HG03571 (cell line): Measurements from ENCODE around the gene ERI3.

Experiments used
- ATAC-seq: cut with Tn5 transposase; IDR thresholded peaks from one replicate; pipeline ENCODE4 v1.9.1; 2021; ENCODE audit not compliant: unreplicated experiment

Gene ERI3

DNA sequence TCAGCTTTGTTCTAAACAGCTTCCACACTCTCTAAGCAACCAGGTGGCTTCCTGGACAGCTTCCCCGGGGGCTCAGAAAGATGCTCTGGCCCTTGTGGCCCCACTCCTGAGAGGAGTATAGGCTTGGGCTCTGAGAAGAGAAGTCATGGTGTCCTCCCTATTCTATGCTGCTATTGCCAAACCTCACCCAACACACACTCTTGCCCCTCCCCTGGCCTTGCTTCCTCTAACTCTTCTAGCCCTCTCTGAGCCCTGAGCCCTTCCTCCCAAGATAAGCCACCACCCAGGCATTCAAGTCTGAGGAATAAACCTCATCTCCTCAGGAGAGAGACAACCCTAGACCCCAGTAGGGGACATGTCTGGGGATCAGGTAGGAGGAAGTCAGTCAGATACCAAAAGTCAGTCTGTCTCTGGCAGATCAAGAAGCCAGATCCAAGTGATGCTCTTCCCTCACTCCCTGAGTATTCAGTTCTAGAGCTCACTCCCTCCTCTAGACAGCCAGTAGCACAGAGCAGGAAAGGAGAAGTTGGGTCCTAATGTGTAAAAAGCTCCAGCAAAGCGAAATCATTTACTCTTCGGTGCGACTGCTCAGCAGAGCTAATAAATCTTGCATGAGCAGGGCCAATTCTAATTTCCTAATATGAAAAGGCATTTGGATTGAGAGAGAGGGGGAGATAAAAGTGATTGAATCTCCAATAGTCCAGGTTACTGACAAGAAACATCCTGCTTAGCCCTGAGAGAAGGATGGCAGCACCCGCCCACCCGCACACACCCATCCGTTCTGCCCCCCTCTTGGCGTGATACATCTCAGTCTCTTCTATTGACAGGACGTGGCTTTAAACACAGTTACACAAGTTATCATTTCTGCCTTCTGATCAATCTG is 91.2 kb downstream of the ERI3 start:
- ATAC-seq: no peak

DNA sequence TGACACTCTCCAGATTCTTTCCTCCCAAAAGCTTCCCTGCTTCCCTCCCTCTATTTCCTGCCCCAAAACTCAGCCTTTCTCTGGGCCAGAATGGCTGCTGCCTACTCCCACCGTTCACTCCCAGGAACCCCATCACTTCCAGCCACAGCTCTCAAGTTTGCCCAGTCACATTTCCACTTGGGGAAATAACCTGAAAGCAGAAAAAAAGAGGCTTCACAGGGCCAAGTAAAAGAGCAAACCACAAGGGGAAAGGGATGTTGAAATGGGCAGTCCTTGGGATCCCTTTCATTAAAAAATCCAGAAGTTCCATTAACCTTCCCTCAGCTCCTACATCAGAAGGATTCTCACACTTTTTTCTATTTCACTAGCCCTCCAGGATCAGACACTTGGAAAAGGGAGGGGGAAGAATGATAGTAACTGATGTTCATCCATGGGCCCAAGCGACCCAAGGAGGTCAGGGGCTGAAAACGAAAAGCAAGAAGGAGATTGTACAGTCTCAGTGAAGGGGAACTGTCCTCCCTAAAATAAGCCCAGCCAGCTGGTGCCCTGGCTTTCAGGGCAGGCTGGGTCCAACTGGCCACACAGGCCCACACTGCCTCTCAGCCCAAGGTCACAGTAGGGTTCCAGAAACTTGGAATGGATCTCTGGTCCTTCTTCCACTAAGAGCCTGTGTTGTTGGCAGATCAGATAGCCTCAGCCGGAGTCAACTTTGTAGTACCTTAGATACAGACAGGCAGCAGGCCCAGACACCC is 92.1 kb downstream of the ERI3 start:
- ATAC-seq: no peak

DNA sequence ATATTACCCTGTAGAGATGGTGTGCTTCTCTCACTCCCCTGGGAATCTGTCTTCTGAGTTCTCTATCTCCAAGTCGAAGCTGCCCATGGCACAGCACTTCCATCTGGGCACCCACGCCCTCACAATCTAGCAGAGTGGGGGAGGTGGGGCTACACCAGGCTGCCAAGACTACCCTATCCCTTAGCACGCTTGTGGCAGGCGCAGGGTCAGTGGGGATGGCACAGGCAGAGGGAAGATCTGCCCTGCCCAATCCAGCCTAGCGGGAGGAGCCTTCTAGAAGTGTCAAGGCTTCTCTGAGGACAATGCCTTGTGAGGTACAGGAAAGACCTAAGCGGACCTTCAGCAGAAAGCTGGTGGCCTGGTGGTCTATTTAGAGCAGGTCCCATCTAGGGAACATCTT is 92.6 kb downstream of the ERI3 start:
- no peak for ATAC-seq

DNA sequence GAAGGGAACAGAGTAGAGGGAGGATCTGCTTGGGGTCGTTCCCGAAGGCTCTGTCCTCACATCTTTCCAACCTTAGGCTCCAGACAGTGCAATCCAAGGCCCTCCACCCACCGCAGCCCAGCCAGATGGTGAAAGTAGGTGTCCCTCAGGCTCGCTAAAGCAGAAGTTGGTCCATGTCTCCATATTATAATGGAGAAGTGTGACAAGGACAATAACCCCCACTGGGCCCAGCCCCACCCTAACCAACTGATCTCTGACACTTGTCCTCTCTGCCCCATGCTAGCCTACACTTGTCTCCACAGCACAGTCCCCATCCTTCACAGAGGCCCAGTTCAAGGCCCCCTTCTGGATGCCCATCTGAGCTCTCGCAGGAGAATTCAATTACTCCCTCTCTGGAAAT is 93.1 kb downstream of the ERI3 start:
- no peak for ATAC-seq

DNA sequence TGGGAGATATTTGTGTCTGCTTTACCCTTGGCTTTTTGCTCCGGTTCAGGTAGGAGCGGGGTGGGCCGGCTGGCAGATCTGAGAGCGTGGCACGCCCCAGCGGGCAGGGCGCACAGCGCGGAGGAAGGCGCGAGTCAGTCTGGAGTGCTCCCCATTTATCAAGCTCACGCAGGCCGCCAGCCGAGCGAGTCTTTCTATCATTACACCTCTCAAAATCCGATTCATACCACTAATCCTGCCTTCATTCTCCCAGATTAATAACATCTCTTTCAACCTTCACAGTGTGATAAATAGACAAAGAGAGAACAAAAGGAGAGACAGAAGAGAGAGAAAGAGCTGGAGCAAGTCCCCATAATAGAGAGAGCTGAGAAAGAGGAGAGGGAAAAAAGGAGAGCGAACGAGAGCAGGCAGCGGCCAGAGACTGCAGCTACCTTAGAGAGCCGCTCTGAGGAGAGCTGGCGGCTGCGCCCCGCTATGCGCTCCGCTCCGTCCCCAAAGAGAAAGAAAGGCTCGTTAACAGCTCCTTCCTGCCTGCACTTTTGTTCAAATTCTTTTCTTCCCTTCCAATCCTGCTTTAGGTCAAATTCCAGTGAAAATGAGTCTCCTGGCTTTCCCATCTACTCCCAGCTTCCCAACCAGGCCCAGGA is 93.8 kb downstream of the ERI3 start:
- ATAC-seq: no peak

DNA sequence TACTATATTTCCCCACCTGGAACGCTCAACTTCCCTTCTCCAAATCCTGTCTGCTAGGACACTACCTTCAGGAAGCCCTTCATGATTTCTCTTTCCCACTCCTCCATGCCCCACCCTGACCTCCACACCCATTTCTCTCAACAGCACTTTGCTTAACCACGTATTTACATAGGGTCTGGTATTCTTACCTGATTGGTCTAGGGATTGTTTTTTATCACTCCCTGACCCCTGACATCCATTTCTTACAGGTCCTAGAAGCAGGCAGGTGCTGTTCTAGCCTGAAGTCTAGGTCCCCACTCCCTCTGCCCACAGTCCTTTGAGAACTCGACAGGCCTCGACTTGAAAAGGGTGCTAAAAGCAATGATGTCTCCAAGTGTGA is 94.3 kb downstream of the ERI3 start:
- ATAC-seq: no peak

DNA sequence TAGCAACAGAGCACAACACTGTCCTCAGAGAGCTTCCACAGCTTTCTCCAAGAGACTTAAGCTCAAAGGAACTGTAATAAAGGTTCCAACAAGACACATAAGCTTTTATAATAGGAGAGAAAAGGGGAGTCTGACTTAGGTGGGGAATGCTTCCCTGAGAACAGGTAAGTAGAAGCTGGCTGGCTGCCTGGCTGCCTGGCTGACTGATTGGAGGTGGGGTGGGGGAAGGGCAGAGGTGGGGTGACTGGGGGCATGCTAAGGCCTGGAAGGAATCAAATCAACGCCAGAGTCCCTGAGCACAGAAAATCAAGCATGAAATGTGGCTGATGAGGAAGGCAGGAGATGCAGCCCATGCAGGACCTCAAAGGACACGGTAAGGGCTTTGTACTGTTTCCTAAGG is 96.0 kb downstream of the ERI3 start:
- no peak for ATAC-seq

DNA sequence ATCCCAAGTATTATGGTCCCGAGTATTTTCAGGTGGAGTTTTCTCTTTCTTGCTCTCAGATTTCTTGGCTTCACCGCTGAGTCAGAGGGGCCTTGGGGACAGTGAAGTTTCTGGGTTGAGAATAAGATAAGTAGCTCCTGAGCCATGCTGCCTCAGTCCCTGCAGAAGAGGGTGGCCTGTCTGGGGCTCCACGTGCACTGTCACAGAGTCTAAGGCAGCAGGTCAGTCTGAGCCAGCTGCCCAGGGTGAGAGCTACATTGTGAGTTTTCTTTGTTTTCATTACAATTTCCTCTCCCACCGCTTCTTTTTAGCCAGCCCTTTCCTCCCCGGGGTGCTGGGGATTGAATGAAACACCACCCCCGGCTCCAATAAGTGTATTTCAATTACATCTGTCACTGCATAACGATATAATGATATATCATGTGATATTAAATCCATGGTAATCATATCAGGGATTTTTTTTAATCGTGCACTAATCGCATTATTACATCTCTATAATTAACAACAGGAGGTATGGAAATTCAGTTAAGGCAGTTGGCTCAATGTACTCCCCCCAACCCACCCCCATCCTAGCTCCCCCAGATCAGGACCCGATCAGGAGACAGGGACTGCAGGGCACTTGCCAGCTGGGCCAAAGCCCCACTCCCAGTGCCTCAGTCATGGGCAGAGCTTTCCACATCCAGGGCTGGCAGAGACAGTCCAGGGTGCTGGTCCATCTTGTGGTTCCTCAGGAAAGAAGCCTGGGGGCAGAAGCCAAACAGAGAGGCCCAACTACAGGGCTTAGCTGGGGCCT is 98.1 kb downstream of the ERI3 start:
- no peak for ATAC-seq

DNA sequence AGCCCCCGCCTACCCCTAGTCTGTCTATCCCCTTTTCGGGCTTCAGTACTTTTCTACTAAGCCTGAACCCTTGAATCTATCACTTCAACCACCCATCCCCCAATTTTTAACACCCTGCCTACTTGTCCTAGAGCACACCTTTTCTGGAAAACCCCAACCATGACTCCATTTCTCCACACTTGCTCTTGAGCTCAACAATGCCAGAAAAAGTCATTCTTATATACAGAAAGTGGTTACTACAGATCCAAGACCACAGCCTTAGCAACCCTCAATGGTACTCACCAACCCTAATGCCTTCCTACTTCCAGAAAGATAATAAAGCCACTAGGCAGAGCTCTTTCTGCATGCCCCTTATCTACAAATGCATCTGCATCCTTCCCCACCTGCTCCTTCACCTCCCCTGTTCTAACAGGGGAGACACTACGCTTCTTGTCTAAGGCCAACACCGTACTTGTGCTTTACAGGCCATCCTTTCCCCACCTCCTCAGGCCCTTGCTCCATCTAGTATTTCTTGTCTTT is 100.6 kb downstream of the ERI3 start:
- ATAC-seq: no peak

DNA sequence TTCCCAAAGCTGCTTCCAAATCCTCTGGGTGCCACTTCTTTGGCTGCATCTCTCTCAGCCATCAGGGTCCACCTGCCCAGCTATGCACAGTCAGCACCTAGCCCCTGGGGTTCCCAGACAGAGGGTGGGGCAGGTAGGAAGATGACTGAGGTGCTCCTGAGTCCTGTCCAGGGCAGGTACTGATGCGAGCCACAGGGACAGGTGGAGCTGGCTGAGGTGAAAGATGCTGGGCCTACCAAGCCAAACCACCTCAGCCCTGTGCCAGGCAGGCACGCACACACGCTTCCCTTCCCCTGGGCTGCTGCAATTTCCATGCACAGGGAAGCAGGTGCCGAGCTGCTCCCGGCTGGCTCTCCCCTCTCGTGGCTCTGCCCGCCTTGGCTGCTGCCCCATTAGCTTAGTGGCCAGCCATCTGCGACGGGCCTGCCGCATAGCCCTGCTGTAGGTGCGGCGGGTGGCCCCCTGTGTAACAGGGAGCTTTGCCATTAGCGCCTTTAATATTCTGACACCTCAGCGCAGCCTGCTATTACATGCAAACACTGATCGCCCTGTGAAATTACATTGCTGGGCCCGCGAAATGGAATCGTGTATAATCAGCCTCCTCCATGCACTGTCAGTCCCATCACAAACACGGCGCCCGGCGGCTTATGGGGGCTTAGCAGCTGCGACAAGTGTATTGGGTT is 102.9 kb downstream of the ERI3 start:
- no peak for ATAC-seq

DNA sequence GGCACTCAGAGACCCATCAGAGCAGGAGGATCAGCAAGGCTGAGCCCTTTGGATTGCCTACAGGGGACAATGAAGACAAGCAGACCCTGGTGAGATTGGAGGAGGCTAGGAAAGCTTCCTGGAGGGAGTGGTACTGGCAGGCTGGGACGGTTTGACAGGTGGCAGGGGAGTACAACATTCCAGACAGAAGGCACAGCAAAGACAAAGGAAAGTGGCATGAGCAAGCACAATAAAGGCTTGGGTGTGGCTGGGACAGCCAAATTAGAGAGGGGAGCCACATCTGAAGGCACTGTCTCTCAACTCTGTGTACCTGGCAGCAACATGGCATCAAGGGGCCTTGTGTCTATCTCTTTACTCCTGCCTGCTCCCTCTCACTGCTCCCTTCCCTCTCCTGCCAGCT is 103.6 kb downstream of the ERI3 start:
- ATAC-seq: no peak

DNA sequence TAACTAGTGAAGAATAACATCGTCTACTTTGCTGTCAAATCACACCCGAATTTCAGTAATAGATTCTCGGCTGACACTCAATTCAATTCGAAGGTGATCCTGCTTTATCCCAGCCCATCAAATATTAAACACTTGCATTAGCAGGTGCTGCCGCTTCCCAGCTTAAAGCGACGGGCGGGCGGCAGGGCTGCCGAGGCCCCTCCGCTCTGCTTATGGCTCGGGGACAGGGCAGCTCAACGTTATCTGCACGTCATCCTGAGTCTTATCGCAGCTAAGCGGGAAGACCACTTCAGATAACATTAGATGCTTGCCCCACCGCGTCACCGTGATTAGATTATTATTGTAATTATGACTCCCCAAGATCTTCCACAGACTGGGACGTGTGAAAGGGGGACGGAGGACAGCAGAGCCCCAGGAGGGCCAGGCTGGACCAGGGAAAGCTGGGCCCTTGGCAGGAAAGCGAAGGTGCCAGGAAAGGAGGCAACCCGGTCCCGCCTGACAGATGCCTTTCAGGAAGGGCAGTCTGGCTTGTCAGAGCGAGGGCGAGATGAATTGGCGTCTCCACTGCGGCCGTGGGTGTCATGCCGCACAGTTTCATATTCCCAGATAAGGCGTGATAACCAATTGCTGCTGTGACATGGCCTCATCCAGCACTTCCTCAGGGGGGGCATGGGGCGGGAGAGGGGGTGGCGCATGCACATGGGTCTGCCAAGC is 104.8 kb downstream of the ERI3 start:
- ATAC-seq: no peak

DNA sequence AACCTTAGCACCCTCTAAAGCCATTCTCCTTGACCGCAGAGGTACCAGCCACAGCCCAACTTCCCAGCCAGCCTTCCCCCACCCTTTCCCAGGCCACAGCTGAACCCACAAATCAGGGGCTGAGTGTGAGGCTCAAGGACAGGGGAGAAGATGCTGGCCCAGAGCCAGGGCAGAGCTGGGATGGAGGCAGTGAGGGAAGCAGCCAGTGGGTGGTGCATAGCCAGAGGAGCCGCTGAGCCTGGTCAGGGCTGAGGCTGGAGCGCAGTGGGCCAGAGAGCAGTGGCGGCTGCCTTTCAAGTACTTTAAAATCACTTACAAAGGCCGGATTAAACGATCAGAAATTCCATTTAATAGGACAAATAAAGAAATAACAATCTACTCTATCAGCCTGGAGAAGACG is 105.5 kb downstream of the ERI3 start:
- no peak for ATAC-seq

DNA sequence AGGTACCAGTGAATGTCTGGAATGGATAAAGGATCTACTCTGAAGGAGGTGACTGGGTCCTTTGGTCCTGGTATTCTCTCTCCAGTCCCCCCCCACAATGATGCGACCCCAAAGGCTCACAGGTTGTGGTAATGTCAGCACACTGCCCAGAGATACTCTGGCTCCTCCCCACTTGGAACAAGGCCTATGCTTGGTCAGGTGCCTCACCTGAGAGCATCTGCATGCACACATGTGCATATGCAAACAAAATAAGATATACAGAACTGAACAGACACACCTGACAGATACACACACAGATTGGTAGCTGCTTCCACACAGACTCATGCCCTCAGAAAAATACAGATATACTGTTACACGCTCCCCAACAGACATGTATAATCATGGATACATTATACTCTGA is 108.3 kb downstream of the ERI3 start:
- ATAC-seq: no peak

DNA sequence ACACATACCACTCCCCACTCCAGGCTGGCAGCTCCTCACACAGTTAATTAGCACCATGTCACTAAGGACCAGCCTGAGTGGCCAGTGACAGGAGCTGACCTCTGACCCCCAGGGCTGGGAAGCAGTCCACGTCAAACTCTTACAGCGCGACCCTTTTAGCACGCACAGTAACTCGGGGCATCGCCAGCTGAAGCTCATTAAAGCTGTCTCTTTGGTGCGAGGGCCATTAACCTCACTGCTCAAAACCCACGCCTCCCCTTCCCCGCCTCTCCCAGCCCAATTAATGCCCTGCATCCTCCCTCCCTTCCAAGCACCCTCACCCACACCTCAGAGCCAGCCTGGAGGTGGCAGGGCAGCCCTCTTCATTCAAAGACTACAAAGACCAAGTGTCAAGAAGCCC is 110.1 kb downstream of the ERI3 start:
- ATAC-seq: no peak

DNA sequence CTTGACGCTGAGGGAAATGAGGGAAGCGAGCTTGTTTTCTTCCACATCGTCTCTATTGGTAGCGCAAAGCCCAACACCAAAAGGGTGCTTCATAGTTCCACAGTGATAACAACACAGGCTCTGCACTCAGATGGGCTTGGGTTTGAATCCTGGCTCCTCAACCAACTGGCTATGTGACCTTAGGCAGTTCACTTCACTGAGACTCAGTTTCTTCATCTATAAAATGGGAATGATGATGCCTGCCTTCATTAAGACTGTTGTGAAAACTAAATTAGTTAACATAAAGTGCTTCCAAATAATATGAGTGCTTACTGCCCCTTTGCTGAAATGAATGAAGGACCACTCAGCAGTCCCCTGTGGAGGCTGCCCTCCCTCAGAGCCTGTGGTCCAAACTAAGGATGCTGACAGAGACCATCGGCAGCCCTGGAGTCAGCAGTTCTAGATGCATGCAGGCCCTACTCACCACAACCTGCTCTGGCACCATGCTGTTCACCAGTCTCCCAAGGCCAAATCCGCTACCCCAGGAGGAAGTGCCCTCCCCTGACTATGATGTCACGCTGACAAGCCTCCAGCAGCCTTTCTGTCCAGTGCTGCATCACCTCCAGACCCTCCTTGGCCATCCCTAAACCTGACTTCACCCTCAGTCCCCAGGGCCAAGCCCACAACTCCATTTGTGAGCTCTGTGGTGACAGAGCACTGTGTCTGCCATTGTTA is 111.1 kb downstream of the ERI3 start:
- ATAC-seq: no peak

DNA sequence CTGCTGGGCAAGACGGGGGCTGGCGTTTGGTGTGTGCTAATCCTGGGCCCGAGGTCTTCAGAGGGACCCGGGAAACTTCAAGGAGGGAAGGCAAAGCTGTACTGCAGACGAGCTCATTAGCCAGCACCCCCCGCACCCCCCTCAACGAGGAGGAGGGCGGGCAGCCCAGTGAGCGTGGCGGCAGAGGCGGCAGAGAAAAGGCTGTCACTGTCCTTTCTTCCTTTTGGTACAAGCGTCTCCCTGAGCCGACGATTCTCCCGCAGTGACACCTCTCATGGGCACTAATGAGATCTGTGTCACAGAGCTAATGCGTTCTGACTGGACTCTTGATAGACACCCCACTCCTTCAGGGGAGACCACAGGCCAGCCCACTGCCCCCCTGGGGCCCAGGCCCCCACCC is 112.3 kb downstream of the ERI3 start:
- no peak for ATAC-seq

DNA sequence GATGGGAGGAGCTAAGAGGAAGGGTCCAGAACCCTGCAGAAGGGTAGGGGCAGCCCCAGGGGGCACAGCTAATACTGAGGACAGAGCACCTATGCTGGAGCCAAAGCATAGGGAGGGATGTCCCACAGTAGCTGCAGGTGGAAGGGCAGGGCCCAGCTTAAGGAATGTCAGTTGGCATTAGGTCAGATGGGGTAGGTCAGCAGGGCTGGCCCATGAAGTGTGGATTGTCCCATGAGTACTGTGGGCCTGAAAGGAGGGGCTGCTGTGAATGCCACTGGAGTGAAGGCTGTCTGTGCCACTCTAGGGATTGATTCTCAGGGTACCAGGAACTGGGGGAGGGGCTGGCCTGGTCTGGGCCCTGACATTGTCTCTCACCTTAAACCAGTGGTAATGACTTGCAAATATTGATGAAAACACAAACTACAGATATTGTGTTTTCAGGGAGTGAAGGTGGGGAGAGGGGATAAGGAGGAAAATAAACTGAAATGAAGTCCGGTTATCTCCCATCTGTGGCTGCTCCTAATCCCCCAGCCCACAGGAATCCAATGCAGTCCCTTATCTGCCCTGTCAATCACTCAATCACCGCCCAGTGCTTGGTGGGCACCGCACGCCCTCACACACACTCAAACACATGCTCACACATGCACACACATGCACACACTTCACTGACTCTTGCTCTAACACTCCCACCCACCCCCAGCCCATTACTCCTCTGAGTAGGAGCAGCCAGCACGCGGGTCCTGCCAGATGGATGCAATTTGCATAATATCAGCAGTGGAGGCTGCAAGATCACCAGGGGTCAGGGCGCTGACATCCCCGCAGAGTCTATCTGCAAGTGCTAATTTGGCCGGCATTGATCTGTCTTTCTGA is 114.0 kb downstream of the ERI3 start:
- ATAC-seq: no peak
